ENCODE measurements around the gene MITF. TPM values are rescaled to one million over a fixed set of nuclear protein-coding genes. Genes with fewer than 3 reads are reported as not detected.
A peak's percentile ranks its signal among the peaks of the same experiment; 100 is the strongest.

Gene MITF
- total and polyA plus RNA-seq, 4 donors, result 0.91 to 2.9 (median 2.3) TPM

- peak overlapping the region in 1 of 2 donors; percentile 70 for H3K27ac ChIP-seq (ENCODE audit: low read depth in 1 of 2, low read length in 2 of 2)
- H3K4me3 ChIP-seq (ENCODE audit: low read depth in 1 of 3, low read length in 3 of 3), result peak overlapping the region; percentile 84 to 97 (median 87)
- WGBS, result 27% methylated on average over 26 of the region's 26 CpGs
- no peaks in the 10 kb centered on the region for H3K36me3 ChIP-seq (ENCODE audit: control insufficient read depth in 4 of 4, insufficient read depth in 3 of 4, low read depth in 1 of 4, low read length in 3 of 4)
- H3K9ac ChIP-seq (ENCODE audit: low read depth in 1 of 2, low read length in 2 of 2), result peak overlapping the region in 1 of 2 donors; percentile 40
- H3K27me3 ChIP-seq (ENCODE audit: control insufficient read depth in 4 of 4, insufficient read depth in 4 of 4, low read length in 3 of 4), result no peaks in the 10 kb centered on the region
- H3K9me3 ChIP-seq (ENCODE audit: control insufficient read depth in 4 of 4, low read length in 3 of 4), result no peaks in the 10 kb centered on the region
- TF ChIP-seq FOXA2 (IDR thresholded peaks at IDR 0.05) (no peak), TAF1 (conservative IDR thresholded peaks at IDR 0.05) (no peak), FOXA1 (IDR thresholded peaks at IDR 0.05) (no peak), HNF4G (IDR thresholded peaks at IDR 0.05) (no peak), EGR1 (IDR thresholded peaks at IDR 0.05; ENCODE audit: low read depth in 2 of 2) (no peak), RAD21 (IDR thresholded peaks at IDR 0.05) (no peak), SP1 (IDR thresholded peaks at IDR 0.05) (no peak), RXRA (IDR thresholded peaks at IDR 0.05) (no peak), HNF4A (conservative IDR thresholded peaks at IDR 0.05) (no peak), REST (IDR thresholded peaks at IDR 0.05) (no peak)
- TF ChIP-seq, protein P1, sequence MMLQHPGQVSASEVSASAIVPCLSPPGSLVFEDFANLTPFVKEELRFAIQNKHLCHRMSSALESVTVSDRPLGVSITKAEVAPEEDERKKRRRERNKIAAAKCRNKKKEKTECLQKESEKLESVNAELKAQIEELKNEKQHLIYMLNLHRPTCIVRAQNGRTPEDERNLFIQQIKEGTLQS (IDR thresholded peaks at IDR 0.05), result no peak
- DNase-seq (ENCODE audit: low spot score), result peak; percentile 64
- peaks cover 0 to 20% (median 9%) of the 10 kb centered on the region in 4 donors for H3K4me1 ChIP-seq (ENCODE audit: control insufficient read depth in 4 of 4, insufficient read depth in 4 of 4, low read length in 3 of 4)
Measured at GRCh38 chr3:69740103-69741021, 1.1 kb downstream of the MITF start.

GRCh38 chr3:69741032-69741767 lies 1.9 kb downstream of the MITF start:
- Histone ChIP-seq H3K9ac (ENCODE audit: low read depth in 1 of 2, low read length in 2 of 2) (no peak overlapping the region), H3K9me3 (ENCODE audit: control insufficient read depth in 4 of 4, low read length in 3 of 4) (no peaks in the 10 kb centered on the region), H3K4me1 (ENCODE audit: control insufficient read depth in 4 of 4, insufficient read depth in 4 of 4, low read length in 3 of 4) (peaks cover 0 to 20% (median 9%) of the 10 kb centered on the region in 4 donors), H3K27me3 (ENCODE audit: control insufficient read depth in 4 of 4, insufficient read depth in 4 of 4, low read length in 3 of 4) (no peaks in the 10 kb centered on the region), H3K4me3 (ENCODE audit: low read depth in 1 of 3, low read length in 3 of 3) (no peak overlapping the region), H3K27ac (ENCODE audit: low read depth in 1 of 2, low read length in 2 of 2) (no peak overlapping the region), H3K36me3 (ENCODE audit: control insufficient read depth in 4 of 4, insufficient read depth in 3 of 4, low read depth in 1 of 4, low read length in 3 of 4) (no peaks in the 10 kb centered on the region)
- TF ChIP-seq NR2F2 (IDR thresholded peaks at IDR 0.05) (no peak), RAD21 (IDR thresholded peaks at IDR 0.05) (no peak), FOXA2 (IDR thresholded peaks at IDR 0.05) (no peak), REST (IDR thresholded peaks at IDR 0.05) (no peak), HNF4A (conservative IDR thresholded peaks at IDR 0.05) (no peak), GABPA (IDR thresholded peaks at IDR 0.05 in 1 of 2, conservative IDR thresholded peaks at IDR 0.05 in 1 of 2) (no peak), YY1 (IDR thresholded peaks at IDR 0.05) (no peak)
- no peak for DNase-seq (ENCODE audit: low spot score)
- WGBS, result 81% methylated on average over 13 of the region's 13 CpGs
